OCI-LY3 (cell line): Measurements from ENCODE around the gene NRG3.

Experiments
- CTCF ChIP-seq: fragments of 200-600, 300-600 bp; sonication (generic); IDR thresholded peaks from 2 replicates; pipeline ENCODE4 v1.5.1; 2014; ENCODE audit warnings: antibody characterized with exemption, low read length, low read depth
- EZH2phosphoT487 ChIP-seq: fragments of 200-600 bp; shearing (Covaris generic); IDR thresholded peaks from 2 replicates; pipeline ENCODE4 v1.6.1; 2018; ENCODE audit warnings: antibody characterized with exemption, mixed run types, low read depth

DNA sequence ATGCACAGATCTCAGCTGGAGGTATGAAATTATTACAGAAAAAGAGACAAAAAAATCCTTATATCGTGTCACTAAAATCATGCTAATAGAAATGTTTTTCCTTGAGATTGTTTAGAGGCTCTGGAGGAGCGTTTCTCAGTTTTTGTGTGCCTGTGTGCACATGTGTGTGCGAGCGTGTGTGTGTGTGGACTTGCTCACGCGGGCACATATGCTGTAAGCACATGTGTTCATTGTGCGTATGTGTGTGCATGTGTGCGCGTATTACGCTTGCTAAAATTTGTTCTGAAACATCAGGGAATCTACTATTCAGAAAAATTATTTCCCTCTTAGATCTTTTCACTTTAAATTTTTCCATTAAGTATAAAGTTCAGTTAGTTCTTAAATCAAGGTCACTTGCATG, 1111.2 kb downstream of the NRG3 start:
- no peak for TF ChIP-seq CTCF
- TF ChIP-seq EZH2phosphoT487 = no peak
